DND-41 (cell line): Measurements from ENCODE around the gene ABI3BP.

Source experiments
- CTCF ChIP-seq: IDR thresholded peaks from 2 replicates; pipeline ENCODE4 v1.5.1; 2012; ENCODE audit warnings: borderline replicate concordance, low read length, moderate library complexity, mild to moderate bottlenecking; ENCODE audit not compliant: poor library complexity, severe bottlenecking; ENCODE audit errors: extremely low read depth
- EZH2 ChIP-seq: IDR thresholded peaks from 3 replicates; pipeline ENCODE4 v1.6.1; 2012; ENCODE audit warnings: borderline replicate concordance, low read depth, mild to moderate bottlenecking, moderate library complexity, low read length, inconsistent platforms; ENCODE audit not compliant: severe bottlenecking

DNA sequence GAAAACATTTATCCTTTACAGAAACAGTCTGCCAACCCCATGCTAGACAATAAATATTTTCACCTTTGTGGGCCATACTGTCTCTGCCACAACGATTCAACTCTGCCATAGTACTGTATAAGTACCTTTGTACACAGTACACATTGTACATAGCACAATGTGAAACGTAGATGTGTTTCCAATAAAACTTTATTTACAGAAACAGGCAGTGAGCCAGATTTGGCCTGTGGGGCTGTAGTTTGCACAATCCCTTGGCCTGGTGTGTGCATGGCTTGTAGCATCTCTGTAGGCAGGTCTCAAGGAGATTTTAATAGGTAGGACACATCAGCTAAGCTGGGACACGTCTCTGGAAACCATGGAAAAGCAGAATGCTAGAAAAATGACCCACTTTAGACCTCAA is 209.6 kb downstream of the ABI3BP start:
- TF ChIP-seq CTCF (no peak), EZH2 (no peak)
